DOHH2 (cell line): ENCODE data around the gene ZNF329.

Experiments used
- H3F3A ChIP-seq: fragments of 200-600 bp; sonication (generic), shearing (Covaris generic); 2 replicates; pipeline ENCODE4 v1.6.0; 2016; ENCODE audit warnings: antibody characterized with exemption, mild to moderate bottlenecking; ENCODE audit not compliant: control insufficient read depth, insufficient read depth
- H3K27ac ChIP-seq: fragments of 200-600 bp; sonication (generic); 2 replicates; pipeline ENCODE4 v1.5.1; 2014; ENCODE audit warnings: low read depth, mild to moderate bottlenecking, low read length, moderate library complexity
- H3K27me3 ChIP-seq: fragments of 200-600 bp; sonication (generic); 2 replicates; pipeline ENCODE4 v1.6.1; 2014; ENCODE audit warnings: mild to moderate bottlenecking, low read length, mixed read lengths; ENCODE audit not compliant: control insufficient read depth
- H3K36me3 ChIP-seq: fragments of 200-600 bp; sonication (generic); 2 replicates; pipeline ENCODE4 v1.6.1; 2014; ENCODE audit warnings: mild to moderate bottlenecking, low read length, moderate library complexity, mixed read lengths; ENCODE audit not compliant: control insufficient read depth
- H3K4me1 ChIP-seq: fragments of 200-600 bp; sonication (generic); 2 replicates; pipeline ENCODE4 v1.6.1; 2014; ENCODE audit warnings: mild to moderate bottlenecking, low read length, mixed read lengths; ENCODE audit not compliant: control insufficient read depth
- H3K4me2 ChIP-seq: fragments of 200-600 bp; sonication (generic); 2 replicates; pipeline ENCODE4 v1.6.0; 2014; ENCODE audit warnings: mild to moderate bottlenecking, low read length, moderate library complexity
- H3K4me3 ChIP-seq: fragments of 200-600 bp; sonication (generic); 2 replicates; pipeline ENCODE4 v1.5.1; 2014; ENCODE audit warnings: mild to moderate bottlenecking, low read length, mixed read lengths
- H3K79me2 ChIP-seq: fragments of 200-600 bp; sonication (generic); 2 replicates; pipeline ENCODE4 v1.6.1; 2014; ENCODE audit warnings: mild to moderate bottlenecking, low read length, mixed read lengths; ENCODE audit not compliant: control insufficient read depth
- H3K9me2 ChIP-seq: fragments of 200-600 bp; sonication (generic); replicated peaks from 2 replicates; pipeline ENCODE4 v1.6.1; 2014; ENCODE audit warnings: mild to moderate bottlenecking, low read length, mixed read lengths; ENCODE audit not compliant: control insufficient read depth
- H3K9me3 ChIP-seq: fragments of 200-600 bp; sonication (generic); 2 replicates; pipeline ENCODE4 v1.6.1; 2014; ENCODE audit warnings: antibody characterized with exemption, low read length, mixed read lengths; ENCODE audit not compliant: control insufficient read depth, insufficient read depth
- H4K20me1 ChIP-seq: fragments of 200-600 bp; sonication (generic); 2 replicates; pipeline ENCODE4 v1.6.0; 2014; ENCODE audit warnings: low read depth, mild to moderate bottlenecking, antibody characterized with exemption, low read length, moderate library complexity; ENCODE audit not compliant: control insufficient read depth, insufficient read depth
- EZH2phosphoT487 ChIP-seq: fragments of 200-600 bp; sonication (generic); IDR thresholded peaks from 2 replicates; pipeline ENCODE4 v1.6.1; 2017; ENCODE audit warnings: borderline replicate concordance, mild to moderate bottlenecking, antibody characterized with exemption, low read length, moderate library complexity, mixed read lengths
- TF ChIP-seq, protein P1 (sequence below): fragments of 200-600 bp; sonication (generic); IDR thresholded peaks from one replicate; pipeline ENCODE4 v1.5.1; 2014; ENCODE audit warnings: antibody characterized with exemption, mild to moderate bottlenecking, low read depth, low read length; ENCODE audit not compliant: poor library complexity, severe bottlenecking

ZNF329 gene

GRCh38 chr19:58182989-58183816, 32.6 kb upstream of the ZNF329 start, which contains the start of gene ZNF274:
Gene ZNF274, plus strand, starts transcription at chr19:58183061. Its CDS starts 905 bp downstream, at chr19:58183966.
- Histone ChIP-seq H3K4me1 (peaks cover 14% of the 10 kb centered on the region), H3K9me3 (peaks cover 62% of the 10 kb centered on the region), H3K27me3 (no peaks in the 10 kb centered on the region), H4K20me1 (no peaks in the 10 kb centered on the region), H3K4me2 (peak within 1 kb of the TSS; percentile 95), H3K4me3 (peak within 1 kb of the TSS; percentile 88), H3K9me2 (no peaks in the 10 kb centered on the region), H3F3A (no peaks in the 10 kb centered on the region), H3K36me3 (peaks cover 41% of the 10 kb centered on the region), H3K79me2 (peaks cover 12% of the 10 kb centered on the region), H3K27ac (peak within 1 kb of the TSS; percentile 81)
- TF ChIP-seq, protein P1, sequence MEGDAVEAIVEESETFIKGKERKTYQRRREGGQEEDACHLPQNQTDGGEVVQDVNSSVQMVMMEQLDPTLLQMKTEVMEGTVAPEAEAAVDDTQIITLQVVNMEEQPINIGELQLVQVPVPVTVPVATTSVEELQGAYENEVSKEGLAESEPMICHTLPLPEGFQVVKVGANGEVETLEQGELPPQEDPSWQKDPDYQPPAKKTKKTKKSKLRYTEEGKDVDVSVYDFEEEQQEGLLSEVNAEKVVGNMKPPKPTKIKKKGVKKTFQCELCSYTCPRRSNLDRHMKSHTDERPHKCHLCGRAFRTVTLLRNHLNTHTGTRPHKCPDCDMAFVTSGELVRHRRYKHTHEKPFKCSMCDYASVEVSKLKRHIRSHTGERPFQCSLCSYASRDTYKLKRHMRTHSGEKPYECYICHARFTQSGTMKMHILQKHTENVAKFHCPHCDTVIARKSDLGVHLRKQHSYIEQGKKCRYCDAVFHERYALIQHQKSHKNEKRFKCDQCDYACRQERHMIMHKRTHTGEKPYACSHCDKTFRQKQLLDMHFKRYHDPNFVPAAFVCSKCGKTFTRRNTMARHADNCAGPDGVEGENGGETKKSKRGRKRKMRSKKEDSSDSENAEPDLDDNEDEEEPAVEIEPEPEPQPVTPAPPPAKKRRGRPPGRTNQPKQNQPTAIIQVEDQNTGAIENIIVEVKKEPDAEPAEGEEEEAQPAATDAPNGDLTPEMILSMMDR: no peak
- no peak for TF ChIP-seq EZH2phosphoT487

DNA sequence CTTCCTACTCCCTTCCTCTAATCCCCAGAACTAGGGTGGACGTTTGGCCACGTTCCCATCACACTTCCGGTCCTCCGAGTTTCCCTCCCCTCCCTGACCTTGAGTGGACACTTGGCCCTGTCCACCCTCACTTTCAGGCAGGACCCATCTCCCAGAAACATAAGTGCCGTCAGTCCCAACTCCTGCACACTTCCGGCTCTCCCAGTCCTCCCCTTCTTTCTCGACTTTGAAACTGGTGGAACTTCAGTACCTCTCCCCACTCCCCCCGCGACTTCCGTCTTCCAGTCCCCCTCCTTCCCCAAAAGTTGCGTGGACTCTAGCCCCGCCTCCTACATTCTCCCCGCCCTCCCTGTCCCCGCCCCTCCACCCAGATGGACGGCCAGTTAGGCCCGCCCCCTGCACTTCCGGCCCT, 32.0 kb upstream of the ZNF329 start:
- no peaks in the 10 kb centered on the region for H3K9me2 ChIP-seq
- H4K20me1 ChIP-seq: no peaks in the 10 kb centered on the region
- peaks cover 14% of the 10 kb centered on the region for H3K4me1 ChIP-seq
- H3K4me3 ChIP-seq: peak overlapping the region; percentile 88
- peaks cover 12% of the 10 kb centered on the region for H3K79me2 ChIP-seq
- TF ChIP-seq, protein P1: no peak
- TF ChIP-seq EZH2phosphoT487: no peak
- peaks cover 58% of the 10 kb centered on the region for H3K9me3 ChIP-seq
- peak overlapping the region; percentile 81 for H3K27ac ChIP-seq
- H3K4me2 ChIP-seq: peak overlapping the region; percentile 95
- no peaks in the 10 kb centered on the region for H3F3A ChIP-seq
- no peaks in the 10 kb centered on the region for H3K27me3 ChIP-seq
- H3K36me3 ChIP-seq: peaks cover 36% of the 10 kb centered on the region

- Histone ChIP-seq H3K4me2 (peak overlapping the region; percentile 95), H3K27ac (peak overlapping the region; percentile 81), H3K4me3 (peak overlapping the region; percentile 88), H3K9me3 (peaks cover 57% of the 10 kb centered on the region), H3K79me2 (peaks cover 12% of the 10 kb centered on the region), H3F3A (no peaks in the 10 kb centered on the region), H3K36me3 (peaks cover 31% of the 10 kb centered on the region), H3K27me3 (no peaks in the 10 kb centered on the region), H3K9me2 (no peaks in the 10 kb centered on the region), H3K4me1 (peaks cover 14% of the 10 kb centered on the region), H4K20me1 (no peaks in the 10 kb centered on the region)
- no peak for TF ChIP-seq EZH2phosphoT487
- TF ChIP-seq, protein P1: peak; percentile 77
Measured at GRCh38 chr19:58181902-58182576, 31.4 kb upstream of the ZNF329 start.
